Glomerular visceral epithelial cell (primary cell): Measurements from ENCODE around the gene FAM227A.
A peak's percentile ranks its signal among the peaks of the same experiment; 100 is the strongest.
"Not testable (repeated sequence)": the region's sequence is repeated elsewhere in the genome, so short reads cannot be mapped to it uniquely, and the experiment has no call there.

Source experiments
- DNase-seq: peaks from one replicate; pipeline ENCODE4 v3.0.0-alpha.2; 2016; ENCODE audit errors: extremely low spot score

The FAM227A gene

DNA sequence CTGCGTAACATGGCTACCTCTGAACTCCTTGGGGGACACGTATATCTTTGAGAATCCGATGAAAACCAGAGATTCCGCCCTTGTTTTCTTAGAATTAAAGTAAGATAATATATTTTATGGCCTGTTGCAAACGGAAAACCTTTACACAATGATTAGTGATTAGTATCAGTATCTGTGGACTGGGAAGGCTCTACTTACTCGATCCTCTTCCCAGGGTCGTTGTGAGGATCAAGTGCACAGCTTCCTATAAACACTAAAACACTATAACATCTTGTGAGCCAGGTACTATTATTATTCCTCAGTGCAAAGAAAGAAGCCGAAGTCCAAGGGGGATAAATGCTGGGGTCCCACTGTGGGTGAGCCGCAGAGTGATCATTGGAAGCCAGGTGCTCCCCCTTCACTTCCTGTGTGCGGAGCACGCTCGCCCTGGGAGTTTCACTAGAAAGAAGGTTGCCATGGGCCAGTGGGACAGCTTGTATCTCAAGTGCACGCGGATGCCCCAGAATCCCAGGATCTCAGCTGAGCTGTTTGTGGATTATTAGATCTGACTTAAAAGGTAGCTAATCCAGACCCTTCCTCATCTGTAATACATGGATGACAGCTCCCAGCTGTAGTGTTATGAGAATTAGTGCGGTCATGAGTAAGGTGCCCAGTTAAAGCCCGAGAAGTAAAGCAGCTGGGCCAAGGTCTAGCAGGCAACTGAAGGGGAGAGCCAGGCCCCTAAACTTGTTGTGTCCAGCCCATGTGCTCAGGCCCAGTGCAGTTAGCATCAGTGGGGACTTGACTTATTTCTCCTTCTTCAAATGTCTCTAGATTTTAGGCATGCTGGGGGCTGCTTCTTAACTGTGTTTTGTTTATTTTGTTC lies 1.1 kb upstream of the FAM227A start:
- peak; percentile 22 for DNase-seq

- DNase-seq = peak; percentile 11
Observed at GRCh38 chr22:38655519-38656255, 505 bp downstream of the FAM227A start.

- no peak for DNase-seq
Observed at GRCh38 chr22:38653741-38654140, 2.5 kb downstream of the FAM227A start.

DNA sequence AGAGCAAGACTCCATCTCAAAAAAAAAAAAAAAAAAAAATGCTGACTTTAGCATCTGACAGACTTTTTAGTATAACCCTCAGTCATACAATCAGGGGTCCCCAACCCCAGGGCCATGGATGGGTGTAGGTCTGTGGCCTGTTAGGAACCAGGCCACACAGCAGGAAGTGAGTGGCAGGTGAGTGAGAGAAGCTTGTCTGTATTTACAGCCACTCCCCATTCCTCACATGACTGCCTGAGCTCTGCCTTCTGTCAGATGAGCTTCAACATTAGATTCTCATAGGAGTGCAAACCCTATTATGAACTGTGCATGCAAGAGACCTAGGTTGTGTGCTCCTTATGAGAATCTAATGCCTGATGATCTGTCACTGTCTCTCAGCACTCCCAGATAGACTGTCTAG lies 3.3 kb downstream of the FAM227A start:
- no peak for DNase-seq

- no peak for DNase-seq
Observed at GRCh38 chr22:38649841-38650522, 6.2 kb downstream of the FAM227A start.

- DNase-seq = no peak
Observed at GRCh38 chr22:38645430-38645829, 10.8 kb downstream of the FAM227A start.

GRCh38 chr22:38644245-38644644 lies 11.9 kb downstream of the FAM227A start:
- not testable (repeated sequence) for DNase-seq

- no peak for DNase-seq
Observed at GRCh38 chr22:38641476-38642040, 14.6 kb downstream of the FAM227A start.

- DNase-seq = peak; percentile 16
Observed at GRCh38 chr22:38638728-38639127, 17.5 kb downstream of the FAM227A start.

GRCh38 chr22:38638216-38638615 lies 18.0 kb downstream of the FAM227A start:
- DNase-seq = no peak

DNA sequence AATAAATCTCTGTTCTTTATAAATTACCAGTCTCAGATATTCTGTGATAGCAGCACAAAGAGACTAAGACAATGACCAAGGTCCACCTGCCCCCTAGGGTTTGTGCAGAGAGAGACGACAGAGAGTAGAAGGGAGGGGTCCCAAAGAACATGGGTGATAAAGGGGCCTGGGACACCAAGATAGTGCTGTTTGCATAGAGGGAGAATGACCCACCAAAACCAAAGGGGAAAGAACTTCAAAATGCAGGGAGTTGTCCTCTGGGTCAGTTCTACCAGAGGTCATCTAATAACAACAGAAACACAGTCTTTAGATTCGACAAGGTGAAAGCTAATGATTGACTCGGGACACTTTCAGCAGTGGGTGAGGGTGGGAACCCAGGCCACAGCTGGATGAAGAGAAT lies 23.7 kb downstream of the FAM227A start:
- DNase-seq = no peak

DNA sequence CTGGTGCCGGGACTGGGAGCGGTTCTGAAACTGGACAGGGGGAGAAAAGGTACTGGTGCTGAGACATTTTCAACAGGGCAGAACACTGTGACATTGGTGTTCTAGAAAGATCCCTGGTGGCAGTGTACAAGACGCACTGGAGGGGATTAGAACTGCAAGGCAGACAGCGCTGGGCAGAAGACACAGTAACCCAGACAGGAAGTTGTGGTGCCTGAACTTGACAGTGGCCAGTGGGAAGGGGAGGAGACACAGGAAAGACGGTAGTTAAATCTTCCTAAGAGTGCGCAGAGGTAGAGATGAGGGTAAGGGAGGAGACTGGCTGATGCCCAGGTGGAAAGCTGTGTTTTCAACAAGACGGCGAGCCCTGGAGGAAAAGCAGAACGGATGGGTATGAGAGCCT lies 24.5 kb downstream of the FAM227A start:
- no peak for DNase-seq

GRCh38 chr22:38629108-38629507 lies 27.1 kb downstream of the FAM227A start:
- DNase-seq = no peak

- DNase-seq = no peak
Observed at GRCh38 chr22:38628444-38628843, 27.7 kb downstream of the FAM227A start.

DNA sequence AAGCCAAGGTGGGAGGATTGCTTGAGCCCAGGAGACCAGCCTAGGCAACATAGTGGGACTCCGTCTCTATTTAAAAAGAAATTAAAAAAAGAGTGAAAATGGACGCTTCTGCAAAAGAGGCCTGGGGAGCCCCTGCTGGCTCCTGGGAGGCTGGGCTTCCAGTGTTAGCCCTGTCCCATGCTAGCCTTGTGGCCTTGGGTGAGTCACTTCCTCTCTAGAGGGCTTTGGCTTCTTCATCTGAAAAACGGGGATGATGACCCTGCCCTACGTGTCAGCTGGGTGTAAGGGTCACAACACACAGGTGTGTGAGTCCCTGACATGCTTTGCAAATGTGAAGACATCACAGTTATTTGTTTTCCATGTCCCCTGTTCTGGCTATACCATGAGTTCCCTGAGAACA lies 32.8 kb downstream of the FAM227A start:
- DNase-seq = no peak

DNA sequence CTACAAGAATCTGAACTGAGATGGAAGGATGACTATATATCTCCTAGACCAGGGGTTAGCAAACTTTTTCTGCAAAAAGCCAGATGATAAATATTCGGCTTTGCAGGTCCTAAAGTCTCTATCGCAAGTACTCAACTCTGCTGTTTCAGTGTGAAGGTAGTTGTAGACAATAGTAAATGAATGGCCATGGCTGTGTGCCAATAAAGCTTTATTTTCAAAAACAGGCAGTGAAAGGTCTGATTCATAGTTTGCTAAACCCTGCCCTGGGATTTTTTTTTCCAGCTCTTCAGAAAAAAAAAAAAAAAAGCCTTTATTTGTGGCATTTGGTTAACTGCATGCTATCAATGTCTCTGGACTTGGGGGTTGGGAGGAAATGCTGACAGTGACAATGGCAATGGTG lies 37.5 kb downstream of the FAM227A start:
- no peak for DNase-seq

- DNase-seq = no peak
Observed at GRCh38 chr22:38618258-38618657, 37.9 kb downstream of the FAM227A start.

DNA sequence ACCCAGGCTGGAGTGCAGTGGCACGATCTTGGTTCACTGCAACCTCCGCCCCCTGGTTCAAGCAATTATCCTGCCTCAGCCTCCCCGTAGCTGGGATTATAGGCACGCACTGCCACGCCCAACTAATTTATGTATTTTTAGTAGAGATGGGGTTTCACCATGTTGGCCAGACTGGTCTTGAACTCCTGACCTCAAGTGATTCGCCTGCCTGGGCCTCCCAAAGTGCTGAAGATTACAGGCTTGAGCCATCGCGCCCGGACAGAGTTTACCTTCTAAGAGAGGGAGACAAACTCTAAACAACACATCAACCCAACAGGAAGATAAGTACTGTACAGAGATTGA lies 41.2 kb downstream of the FAM227A start:
- DNase-seq = not testable (repeated sequence)

DNA sequence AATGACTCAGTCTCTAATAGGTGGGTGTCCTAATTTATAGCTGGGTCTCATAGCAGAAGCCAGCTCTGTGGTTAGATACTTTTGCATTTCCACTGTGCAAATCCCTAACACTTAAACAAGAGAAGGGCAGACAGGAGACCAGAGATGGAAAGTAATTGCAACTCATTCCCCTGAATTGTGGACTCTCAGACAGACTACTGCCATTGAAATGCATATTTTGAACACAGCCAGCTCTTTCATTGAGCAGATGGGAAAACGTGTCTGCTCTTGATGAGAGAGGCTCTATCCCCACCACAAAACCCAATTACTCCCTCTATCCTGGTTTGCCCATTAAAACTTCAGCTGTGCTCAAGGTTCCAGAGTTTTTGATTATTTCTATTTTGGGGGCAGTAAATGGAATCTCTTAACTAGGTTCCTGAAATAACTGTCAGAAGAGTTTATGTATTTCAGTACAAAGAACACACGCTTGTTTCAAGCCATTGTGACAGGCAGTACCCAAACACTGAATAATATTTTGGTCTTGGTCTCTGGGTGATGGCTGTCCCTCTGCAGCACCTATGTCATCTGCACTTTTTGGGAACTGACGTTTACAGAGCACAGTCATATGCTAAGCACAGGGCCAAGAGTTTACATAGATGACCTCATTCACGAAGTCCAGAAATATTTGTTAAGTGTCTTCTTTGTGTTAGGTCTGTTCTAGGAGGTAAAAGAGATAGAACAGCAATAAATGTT lies 41.7 kb downstream of the FAM227A start:
- no peak for DNase-seq

DNA sequence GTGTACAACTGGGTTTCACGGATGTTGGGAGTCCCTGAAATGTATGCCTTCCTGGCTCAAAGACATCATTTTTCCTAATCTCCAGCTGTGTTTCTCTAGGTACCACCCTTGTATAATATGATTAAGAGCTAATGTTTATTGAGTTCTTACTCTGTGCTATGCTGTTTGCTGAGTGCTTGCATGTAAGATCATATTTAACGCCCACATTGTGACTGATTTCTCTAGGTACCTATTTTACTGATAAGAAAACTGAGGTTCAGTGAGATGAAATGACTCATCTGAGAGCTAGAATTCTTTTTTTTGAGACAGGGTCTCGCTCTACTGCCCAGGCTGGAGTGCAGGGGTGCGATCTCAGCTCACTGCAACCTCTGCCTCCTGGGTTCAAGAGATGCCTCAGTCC lies 42.6 kb downstream of the FAM227A start:
- DNase-seq = no peak

DNA sequence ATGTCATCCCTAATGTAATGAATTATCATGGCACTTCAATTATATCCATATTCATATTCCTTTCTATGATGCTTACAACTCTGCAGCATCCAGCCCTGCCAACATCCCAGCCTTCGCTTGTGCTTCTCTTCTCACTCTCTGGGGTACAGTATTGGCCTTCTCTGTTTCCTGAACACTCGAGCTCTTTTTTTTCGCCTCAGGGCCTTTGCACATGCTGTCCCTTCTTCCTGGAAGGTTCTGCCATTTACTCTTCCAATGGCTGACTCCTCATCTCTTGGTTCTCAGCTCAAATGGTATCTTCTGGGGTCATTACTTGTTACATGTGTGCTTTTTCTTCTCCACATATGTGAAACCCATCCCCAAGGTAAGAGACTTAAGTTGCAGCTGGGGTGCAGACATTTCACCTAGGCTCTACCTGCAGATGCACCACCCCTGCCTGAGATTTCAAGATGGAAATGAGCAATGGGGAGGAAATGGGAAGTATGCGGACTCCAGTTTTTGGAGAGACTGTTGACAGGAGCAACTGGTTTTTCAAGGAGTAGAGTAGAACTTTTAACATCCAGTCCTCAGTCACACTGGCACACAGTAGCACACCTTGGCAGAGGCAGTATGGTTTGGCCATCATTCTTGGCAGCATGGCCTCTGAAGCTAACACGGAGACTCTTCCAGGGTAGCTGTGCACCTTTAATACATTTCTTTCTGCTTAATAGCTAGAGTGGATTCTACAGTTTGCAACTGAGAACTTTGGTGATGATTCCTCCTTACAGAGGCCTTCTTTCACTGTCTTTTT lies 43.8 kb downstream of the FAM227A start:
- DNase-seq = no peak
